ENCODE data around the gene SAMD4A.
A peak's percentile ranks its signal among the peaks of the same experiment; 100 is the strongest.

The SAMD4A gene

GRCh38 chr14:54599966-54600716 is 33.2 kb downstream of the SAMD4A start:
- no peak for TF ChIP-seq CTCF (conservative IDR thresholded peaks at IDR 0.05; ENCODE audit: control insufficient read depth, insufficient read depth, low read depth, low read length)
- DNase-seq (ENCODE audit: low read depth), result peak; percentile 37
- H3K4me3 ChIP-seq (ENCODE audit: control insufficient read depth, low read depth, low read length), result no peak overlapping the region

GRCh38 chr14:54600717-54601109 is 33.8 kb downstream of the SAMD4A start:
- no peak overlapping the region for H3K4me3 ChIP-seq (ENCODE audit: control insufficient read depth, low read depth, low read length)
- no peak for TF ChIP-seq CTCF (conservative IDR thresholded peaks at IDR 0.05; ENCODE audit: control insufficient read depth, insufficient read depth, low read depth, low read length)
- peak; percentile 43 for DNase-seq (ENCODE audit: low read depth)

- TF ChIP-seq CTCF (conservative IDR thresholded peaks at IDR 0.05; ENCODE audit: control insufficient read depth, insufficient read depth, low read depth, low read length), result no peak
- DNase-seq (ENCODE audit: low read depth), result peak; percentile 85
- H3K4me3 ChIP-seq (ENCODE audit: control insufficient read depth, low read depth, low read length), result no peak overlapping the region
Observed at GRCh38 chr14:54603362-54603761, 36.4 kb downstream of the SAMD4A start.

- no peak overlapping the region for H3K4me3 ChIP-seq (ENCODE audit: control insufficient read depth, low read depth, low read length)
- no peak for TF ChIP-seq CTCF (conservative IDR thresholded peaks at IDR 0.05; ENCODE audit: control insufficient read depth, insufficient read depth, low read depth, low read length)
- no peak for DNase-seq (ENCODE audit: low read depth)
Observed at GRCh38 chr14:54606178-54606577, 39.2 kb downstream of the SAMD4A start.

GRCh38 chr14:54606631-54607133 is 39.8 kb downstream of the SAMD4A start:
- H3K4me3 ChIP-seq (ENCODE audit: control insufficient read depth, low read depth, low read length), result no peak overlapping the region
- peak; percentile 88 for DNase-seq (ENCODE audit: low read depth)
- no peak for TF ChIP-seq CTCF (conservative IDR thresholded peaks at IDR 0.05; ENCODE audit: control insufficient read depth, insufficient read depth, low read depth, low read length)

GRCh38 chr14:54609576-54609975 is 42.6 kb downstream of the SAMD4A start:
- TF ChIP-seq CTCF (conservative IDR thresholded peaks at IDR 0.05; ENCODE audit: control insufficient read depth, insufficient read depth, low read depth, low read length), result no peak
- no peak overlapping the region for H3K4me3 ChIP-seq (ENCODE audit: control insufficient read depth, low read depth, low read length)
- peak; percentile 38 for DNase-seq (ENCODE audit: low read depth)
